ENCODE measurements around the gene ZNF550. TPM values are rescaled to one million over a fixed set of nuclear protein-coding genes. Genes with fewer than 3 reads are reported as not detected.

ZNF550 gene
- total and polyA plus RNA-seq, 2 donors (not counting 1 experiment from before 2014, with no cell fraction given) = 18.0 to 31.1 TPM

- intact Hi-C loops (cut with micrococcal nuclease) = no loop called here
- Histone ChIP-seq H3K27ac (ENCODE audit: low read length in 2 of 2) (no peak overlapping the region), H3K9me3 (ENCODE audit: control extremely low read depth in 1 of 3, control insufficient read depth in 2 of 3, insufficient read depth in 1 of 3, low read length in 2 of 3) (peaks cover 11 to 48% (median 29%) of the 10 kb centered on the region in 3 donors), H3K9ac (ENCODE audit: low read length) (no peak overlapping the region), H2AFZ (ENCODE audit: insufficient read depth, low read depth, low read length, poor library complexity, severe bottlenecking) (no peak overlapping the region), H4K20me1 (ENCODE audit: control insufficient read depth, insufficient read depth, low read length, poor library complexity, severe bottlenecking) (no peaks in the 10 kb centered on the region), H3K4me1 (ENCODE audit: control insufficient read depth in 2 of 2, insufficient read depth in 2 of 2, low read length in 2 of 2) (no peaks in the 10 kb centered on the region), H3K4me3 (ENCODE audit: control extremely low read depth in 1 of 5, extremely low read depth in 1 of 5, insufficient read depth in 1 of 5, low read depth in 2 of 5, low read length in 4 of 5) (no peak overlapping the region), H3K27me3 (replicated peaks in 1 of 4; ENCODE audit: control extremely low read depth in 1 of 4, control insufficient read depth in 3 of 4, insufficient read depth in 4 of 4, low read length in 3 of 4) (no peaks in the 10 kb centered on the region), H3K36me3 (replicated peaks in 1 of 2; ENCODE audit: control extremely low read depth in 1 of 2, control insufficient read depth in 1 of 2, extremely low read depth in 1 of 2, insufficient read depth in 2 of 2, low read length in 1 of 2) (peaks cover 6 to 23% of the 10 kb centered on the region in 2 experiments), H3K4me2 (replicated peaks; ENCODE audit: low read depth, low read length, poor library complexity, severe bottlenecking) (no peak overlapping the region), H3K79me2 (ENCODE audit: control insufficient read depth, insufficient read depth, low read length) (no peaks in the 10 kb centered on the region)
- DNase-seq = no peak
- Mint-ChIP-seq H3K4me1 (no peaks in the 10 kb centered on the region), H3K27me3 (no peaks in the 10 kb centered on the region), H3K9me3 (ENCODE audit: insufficient read depth) (peaks cover 15% of the 10 kb centered on the region), H3K4me3 (no peak overlapping the region), H3K27ac (no peak overlapping the region)
- POLR2A ChIA-PET = no interaction called here
- WGBS (ENCODE audit: insufficient coverage) = 76% methylated on average over 5 of the region's 5 CpGs
- CTCF ChIA-PET = no interaction called here
- TF ChIP-seq, protein P1, sequence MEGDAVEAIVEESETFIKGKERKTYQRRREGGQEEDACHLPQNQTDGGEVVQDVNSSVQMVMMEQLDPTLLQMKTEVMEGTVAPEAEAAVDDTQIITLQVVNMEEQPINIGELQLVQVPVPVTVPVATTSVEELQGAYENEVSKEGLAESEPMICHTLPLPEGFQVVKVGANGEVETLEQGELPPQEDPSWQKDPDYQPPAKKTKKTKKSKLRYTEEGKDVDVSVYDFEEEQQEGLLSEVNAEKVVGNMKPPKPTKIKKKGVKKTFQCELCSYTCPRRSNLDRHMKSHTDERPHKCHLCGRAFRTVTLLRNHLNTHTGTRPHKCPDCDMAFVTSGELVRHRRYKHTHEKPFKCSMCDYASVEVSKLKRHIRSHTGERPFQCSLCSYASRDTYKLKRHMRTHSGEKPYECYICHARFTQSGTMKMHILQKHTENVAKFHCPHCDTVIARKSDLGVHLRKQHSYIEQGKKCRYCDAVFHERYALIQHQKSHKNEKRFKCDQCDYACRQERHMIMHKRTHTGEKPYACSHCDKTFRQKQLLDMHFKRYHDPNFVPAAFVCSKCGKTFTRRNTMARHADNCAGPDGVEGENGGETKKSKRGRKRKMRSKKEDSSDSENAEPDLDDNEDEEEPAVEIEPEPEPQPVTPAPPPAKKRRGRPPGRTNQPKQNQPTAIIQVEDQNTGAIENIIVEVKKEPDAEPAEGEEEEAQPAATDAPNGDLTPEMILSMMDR (IDR thresholded peaks at IDR 0.05) = no peak
- TF ChIP-seq EZH2 (IDR thresholded peaks at IDR 0.05; ENCODE audit: borderline replicate concordance, insufficient read depth, low read depth, low read length, poor library complexity, severe bottlenecking) = no peak
- ATAC-seq (ENCODE audit: low read depth) = no peak
Measured at GRCh38 chr19:57515255-57515654, 44.4 kb downstream of the ZNF550 start.

DNA sequence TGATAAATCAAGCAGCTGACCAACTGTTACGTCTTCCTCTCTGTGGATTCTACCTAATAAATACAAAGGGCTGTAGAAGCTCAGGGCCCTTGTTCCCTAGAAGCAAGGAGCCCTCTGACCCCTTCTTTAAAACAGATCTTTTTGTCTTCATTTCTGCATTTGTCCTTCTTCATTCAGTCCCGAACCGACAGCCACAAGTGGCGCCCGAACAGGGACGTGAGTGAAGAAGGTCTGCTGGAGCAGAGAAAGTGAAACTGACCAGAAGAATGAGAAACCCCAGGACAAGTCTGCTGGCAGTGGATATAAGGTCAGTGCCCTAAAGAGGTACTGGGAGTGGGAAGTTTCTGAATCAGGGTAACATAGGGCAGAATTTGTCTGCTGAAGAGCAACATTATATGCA lies 46.8 kb downstream of the ZNF550 start:
- Mint-ChIP-seq H3K4me1 (no peaks in the 10 kb centered on the region), H3K27ac (no peak overlapping the region), H3K4me3 (no peak overlapping the region), H3K27me3 (no peaks in the 10 kb centered on the region), H3K9me3 (ENCODE audit: insufficient read depth) (peaks cover 26% of the 10 kb centered on the region)
- Histone ChIP-seq H3K27ac (ENCODE audit: low read length in 2 of 2) (no peak overlapping the region), H2AFZ (ENCODE audit: insufficient read depth, low read depth, low read length, poor library complexity, severe bottlenecking) (no peak overlapping the region), H3K9ac (ENCODE audit: low read length) (no peak overlapping the region), H3K4me1 (ENCODE audit: control insufficient read depth in 2 of 2, insufficient read depth in 2 of 2, low read length in 2 of 2) (no peaks in the 10 kb centered on the region), H3K27me3 (replicated peaks in 1 of 4; ENCODE audit: control extremely low read depth in 1 of 4, control insufficient read depth in 3 of 4, insufficient read depth in 4 of 4, low read length in 3 of 4) (no peaks in the 10 kb centered on the region), H3K4me3 (ENCODE audit: control extremely low read depth in 1 of 5, extremely low read depth in 1 of 5, insufficient read depth in 1 of 5, low read depth in 2 of 5, low read length in 4 of 5) (no peak overlapping the region), H3K9me3 (ENCODE audit: control extremely low read depth in 1 of 3, control insufficient read depth in 2 of 3, insufficient read depth in 1 of 3, low read length in 2 of 3) (peaks cover 14 to 51% (median 26%) of the 10 kb centered on the region in 3 donors), H3K36me3 (replicated peaks in 1 of 2; ENCODE audit: control extremely low read depth in 1 of 2, control insufficient read depth in 1 of 2, extremely low read depth in 1 of 2, insufficient read depth in 2 of 2, low read length in 1 of 2) (peaks cover 7 to 34% of the 10 kb centered on the region in 2 experiments), H3K4me2 (replicated peaks; ENCODE audit: low read depth, low read length, poor library complexity, severe bottlenecking) (no peak overlapping the region), H4K20me1 (ENCODE audit: control insufficient read depth, insufficient read depth, low read length, poor library complexity, severe bottlenecking) (no peaks in the 10 kb centered on the region), H3K79me2 (ENCODE audit: control insufficient read depth, insufficient read depth, low read length) (no peaks in the 10 kb centered on the region)
- no peak for ATAC-seq (ENCODE audit: low read depth)
- WGBS (ENCODE audit: insufficient coverage) = 96% methylated on average over 4 of the region's 6 CpGs
- DNase-seq = no peak
- TF ChIP-seq EZH2 (IDR thresholded peaks at IDR 0.05; ENCODE audit: borderline replicate concordance, insufficient read depth, low read depth, low read length, poor library complexity, severe bottlenecking) = no peak
- TF ChIP-seq, protein P1 (IDR thresholded peaks at IDR 0.05) = no peak
- POLR2A ChIA-PET = no interaction called here
- CTCF ChIA-PET = no interaction called here
- intact Hi-C loops (cut with micrococcal nuclease) = no loop called here

Data from B cell (primary cell).